ENCODE results near the gene ATPAF1.
"Not testable (repeated sequence)": the region's sequence is repeated elsewhere in the genome, so short reads cannot be mapped to it uniquely, and the experiment has no call there.

The ATPAF1 gene

DNA sequence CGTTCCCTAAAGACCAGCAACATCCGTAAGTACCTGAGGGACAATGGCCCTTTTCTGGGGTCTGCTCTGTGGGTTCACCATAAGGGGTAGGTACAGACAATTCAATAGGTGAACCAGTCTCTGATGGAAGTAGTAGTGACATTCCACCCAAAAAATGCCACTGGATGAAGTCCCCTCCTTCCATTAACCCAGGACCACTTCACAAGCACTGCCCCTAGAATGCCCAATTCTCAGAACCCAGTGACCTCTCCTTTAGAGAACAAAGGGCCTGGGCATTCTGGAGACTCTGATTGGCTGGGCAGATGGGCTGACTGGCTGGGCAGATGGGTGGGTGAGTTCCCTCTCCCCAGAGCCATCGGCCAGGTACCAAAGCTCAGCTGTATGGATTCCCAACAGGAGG lies 3.4 kb upstream of the ATPAF1 start, which contains the start of gene TEX38:
Gene TEX38 (plus strand): TSS at position 301 of the 400 bp plus-strand sequence. CDS start 81 bp downstream, at position 382.
- H3K4me3 ChIP-seq (ENCODE audit: low read depth, low read length): no peak within 1 kb of the TSS
- TF ChIP-seq, protein P1, sequence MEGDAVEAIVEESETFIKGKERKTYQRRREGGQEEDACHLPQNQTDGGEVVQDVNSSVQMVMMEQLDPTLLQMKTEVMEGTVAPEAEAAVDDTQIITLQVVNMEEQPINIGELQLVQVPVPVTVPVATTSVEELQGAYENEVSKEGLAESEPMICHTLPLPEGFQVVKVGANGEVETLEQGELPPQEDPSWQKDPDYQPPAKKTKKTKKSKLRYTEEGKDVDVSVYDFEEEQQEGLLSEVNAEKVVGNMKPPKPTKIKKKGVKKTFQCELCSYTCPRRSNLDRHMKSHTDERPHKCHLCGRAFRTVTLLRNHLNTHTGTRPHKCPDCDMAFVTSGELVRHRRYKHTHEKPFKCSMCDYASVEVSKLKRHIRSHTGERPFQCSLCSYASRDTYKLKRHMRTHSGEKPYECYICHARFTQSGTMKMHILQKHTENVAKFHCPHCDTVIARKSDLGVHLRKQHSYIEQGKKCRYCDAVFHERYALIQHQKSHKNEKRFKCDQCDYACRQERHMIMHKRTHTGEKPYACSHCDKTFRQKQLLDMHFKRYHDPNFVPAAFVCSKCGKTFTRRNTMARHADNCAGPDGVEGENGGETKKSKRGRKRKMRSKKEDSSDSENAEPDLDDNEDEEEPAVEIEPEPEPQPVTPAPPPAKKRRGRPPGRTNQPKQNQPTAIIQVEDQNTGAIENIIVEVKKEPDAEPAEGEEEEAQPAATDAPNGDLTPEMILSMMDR (IDR thresholded peaks at IDR 0.05; ENCODE audit: borderline replicate concordance, insufficient read depth, low read depth, low read length): no peak

DNA sequence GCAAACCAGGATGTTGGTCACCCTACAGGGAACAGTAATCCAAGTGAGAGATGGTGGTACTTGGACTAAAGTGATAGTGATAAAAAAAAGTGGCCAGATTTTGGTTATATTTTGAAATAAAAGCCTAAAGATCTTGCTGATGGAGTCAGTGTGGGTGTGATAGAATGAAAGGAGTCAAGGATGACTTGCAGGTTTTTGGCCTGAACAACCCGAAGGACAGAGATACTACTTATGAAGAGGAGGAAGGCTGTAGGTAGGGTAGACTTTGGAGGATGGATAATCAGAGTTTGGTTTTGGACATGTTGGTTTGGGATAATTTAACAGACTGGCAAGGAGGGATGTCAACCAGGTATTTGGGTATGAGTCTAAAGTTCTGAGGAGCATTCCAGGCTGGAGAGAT lies 2.0 kb upstream of the ATPAF1 start:
- TF ChIP-seq, protein P1 (IDR thresholded peaks at IDR 0.05; ENCODE audit: borderline replicate concordance, insufficient read depth, low read depth, low read length): no peak
- H3K4me3 ChIP-seq (ENCODE audit: low read depth, low read length): no peak overlapping the region

DNA sequence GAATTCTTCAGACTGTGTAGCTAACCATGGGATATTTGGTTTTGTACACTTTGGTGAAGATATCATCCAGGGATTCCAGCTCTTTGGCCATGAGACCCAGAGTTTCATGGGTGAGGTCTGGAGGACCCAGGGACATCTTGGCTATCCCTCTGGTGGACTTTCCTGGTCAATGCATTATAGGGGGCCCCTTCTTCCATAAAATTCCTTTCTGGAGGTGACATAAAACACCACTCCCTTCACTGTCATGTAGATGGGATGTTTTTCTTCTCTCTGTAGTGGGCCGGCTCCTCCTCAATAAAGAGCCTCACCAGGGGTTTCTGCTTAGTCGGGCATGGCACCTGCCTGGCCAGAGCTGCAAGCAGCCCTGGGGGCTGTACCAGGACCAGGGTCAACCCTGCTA lies 2.2 kb downstream of the ATPAF1 start:
- no peak overlapping the region for H3K4me3 ChIP-seq (ENCODE audit: low read depth, low read length)
- TF ChIP-seq, protein P1 (IDR thresholded peaks at IDR 0.05; ENCODE audit: borderline replicate concordance, insufficient read depth, low read depth, low read length): no peak

DNA sequence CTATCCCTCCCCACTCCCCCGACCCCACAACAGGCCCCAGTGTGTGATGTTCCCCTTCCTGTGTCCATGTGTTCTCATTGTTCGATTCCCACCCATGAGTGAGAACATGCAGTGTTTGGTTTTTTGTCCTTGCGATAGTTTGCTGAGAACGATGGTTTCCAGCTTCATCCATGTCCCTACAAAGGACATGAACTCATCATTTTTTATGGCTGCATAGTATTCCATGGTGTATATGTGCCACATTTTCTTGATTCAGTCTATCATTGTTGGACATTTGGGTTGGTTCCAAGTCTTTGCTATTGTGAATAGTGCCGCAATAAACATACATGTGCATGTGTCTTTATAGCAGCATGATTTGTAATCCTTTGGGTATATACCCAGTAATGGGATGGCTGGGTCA lies 5.2 kb downstream of the ATPAF1 start:
- not testable (repeated sequence) for H3K4me3 ChIP-seq (ENCODE audit: low read depth, low read length)

DNA sequence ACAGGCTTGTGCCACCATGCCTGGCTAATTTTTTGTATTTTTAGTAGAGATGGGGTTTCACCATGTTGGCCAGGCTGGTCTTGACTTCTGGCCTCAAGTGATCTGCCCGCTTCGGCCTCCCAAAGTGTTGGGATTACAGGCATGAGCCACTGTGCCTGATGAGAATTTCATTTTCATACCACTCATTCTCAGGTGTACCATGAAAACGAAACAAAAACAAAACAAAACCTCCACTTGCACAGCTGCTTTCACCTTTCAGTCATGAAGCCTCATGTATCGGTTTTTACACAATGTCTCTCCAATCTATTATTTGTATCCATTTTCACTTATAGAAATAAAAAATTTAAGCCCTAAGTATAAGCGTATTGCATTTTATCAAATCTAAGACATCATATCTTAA lies 8.0 kb downstream of the ATPAF1 start:
- H3K4me3 ChIP-seq (ENCODE audit: low read depth, low read length): not testable (repeated sequence)

DNA sequence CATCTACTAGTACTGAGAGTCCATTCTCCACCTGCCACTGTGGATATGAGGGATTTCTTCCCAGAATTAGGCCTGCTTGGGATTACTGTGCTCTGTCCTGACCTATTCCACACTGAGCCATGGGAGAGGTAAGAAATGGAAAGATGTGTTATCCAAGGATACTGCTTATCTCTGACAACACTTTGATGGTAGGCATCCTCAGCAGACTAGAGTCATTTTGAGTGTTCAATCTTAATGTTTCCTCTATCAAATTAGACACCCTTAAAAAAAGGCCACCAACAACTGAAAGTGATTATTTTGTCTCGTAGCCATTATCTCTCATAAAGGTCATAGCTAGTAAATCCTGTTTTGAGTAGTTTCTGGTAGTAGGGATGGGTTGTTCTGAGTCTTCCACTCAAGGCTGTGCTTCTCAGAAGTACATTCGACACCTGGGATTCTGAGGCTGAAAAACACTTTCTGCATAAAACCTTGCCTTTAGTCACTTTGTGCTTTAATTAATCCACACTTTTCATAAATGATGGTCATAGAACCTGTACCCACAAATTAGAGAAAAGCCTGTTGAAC lies 8.8 kb downstream of the ATPAF1 start:
- no peak overlapping the region for H3K4me3 ChIP-seq (ENCODE audit: low read depth, low read length)
- TF ChIP-seq, protein P1 (IDR thresholded peaks at IDR 0.05; ENCODE audit: borderline replicate concordance, insufficient read depth, low read depth, low read length): no peak

DNA sequence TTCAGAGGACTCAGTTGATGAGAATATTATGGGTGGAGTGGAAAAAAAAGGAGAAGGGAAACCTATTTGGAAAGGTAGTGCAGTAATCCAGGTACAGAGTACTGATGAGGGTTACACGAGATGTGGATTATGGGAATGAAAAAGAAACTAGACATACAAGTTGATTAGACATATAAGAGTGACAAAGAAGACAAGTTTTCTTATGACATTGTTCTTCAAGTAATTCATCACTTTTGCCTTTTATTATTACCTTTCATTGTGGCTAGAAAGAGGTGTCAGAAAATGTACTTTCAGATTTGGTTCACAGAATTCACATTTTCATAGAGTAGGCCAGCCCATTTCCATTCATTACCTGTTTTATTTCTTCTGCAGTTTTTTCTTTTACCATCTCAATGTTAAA lies 10.4 kb downstream of the ATPAF1 start:
- no peak overlapping the region for H3K4me3 ChIP-seq (ENCODE audit: low read depth, low read length)
- TF ChIP-seq, protein P1 (IDR thresholded peaks at IDR 0.05; ENCODE audit: borderline replicate concordance, insufficient read depth, low read depth, low read length): no peak

DNA sequence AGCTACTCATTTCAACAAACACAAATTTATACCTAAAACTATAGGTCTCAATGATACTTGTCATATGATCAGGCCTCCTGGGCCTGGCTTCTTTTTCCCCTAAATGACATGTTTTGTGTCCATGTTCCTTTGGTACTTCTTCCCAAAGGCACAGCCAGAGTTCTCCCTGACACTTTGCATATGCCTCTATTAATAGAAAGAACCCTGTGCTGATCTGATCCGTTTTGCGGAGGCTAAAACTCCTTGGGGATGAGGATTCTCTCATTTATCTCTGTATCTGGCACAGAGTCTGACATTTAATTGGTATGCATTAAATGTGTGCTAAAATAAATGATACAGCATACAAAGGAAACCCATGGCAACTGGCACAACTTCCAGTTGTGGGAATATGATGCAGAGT lies 11.5 kb downstream of the ATPAF1 start:
- H3K4me3 ChIP-seq (ENCODE audit: low read depth, low read length): no peak overlapping the region
- TF ChIP-seq, protein P1 (IDR thresholded peaks at IDR 0.05; ENCODE audit: borderline replicate concordance, insufficient read depth, low read depth, low read length): no peak

All from GM12875 (cell line).